ENCODE measurements around the gene PDE1C. TPM values are rescaled to one million over a fixed set of nuclear protein-coding genes. Genes with fewer than 3 reads are reported as not detected.

The PDE1C gene
- total RNA-seq: 53.2 to 54.6 TPM (median 53.5 TPM) in 3 replicates
- long read RNA-seq, partial matches to known transcripts: 2 of 20 reads
- long read RNA-seq, other reads (novel, unspliced or antisense): 10 of 20 reads

DNA sequence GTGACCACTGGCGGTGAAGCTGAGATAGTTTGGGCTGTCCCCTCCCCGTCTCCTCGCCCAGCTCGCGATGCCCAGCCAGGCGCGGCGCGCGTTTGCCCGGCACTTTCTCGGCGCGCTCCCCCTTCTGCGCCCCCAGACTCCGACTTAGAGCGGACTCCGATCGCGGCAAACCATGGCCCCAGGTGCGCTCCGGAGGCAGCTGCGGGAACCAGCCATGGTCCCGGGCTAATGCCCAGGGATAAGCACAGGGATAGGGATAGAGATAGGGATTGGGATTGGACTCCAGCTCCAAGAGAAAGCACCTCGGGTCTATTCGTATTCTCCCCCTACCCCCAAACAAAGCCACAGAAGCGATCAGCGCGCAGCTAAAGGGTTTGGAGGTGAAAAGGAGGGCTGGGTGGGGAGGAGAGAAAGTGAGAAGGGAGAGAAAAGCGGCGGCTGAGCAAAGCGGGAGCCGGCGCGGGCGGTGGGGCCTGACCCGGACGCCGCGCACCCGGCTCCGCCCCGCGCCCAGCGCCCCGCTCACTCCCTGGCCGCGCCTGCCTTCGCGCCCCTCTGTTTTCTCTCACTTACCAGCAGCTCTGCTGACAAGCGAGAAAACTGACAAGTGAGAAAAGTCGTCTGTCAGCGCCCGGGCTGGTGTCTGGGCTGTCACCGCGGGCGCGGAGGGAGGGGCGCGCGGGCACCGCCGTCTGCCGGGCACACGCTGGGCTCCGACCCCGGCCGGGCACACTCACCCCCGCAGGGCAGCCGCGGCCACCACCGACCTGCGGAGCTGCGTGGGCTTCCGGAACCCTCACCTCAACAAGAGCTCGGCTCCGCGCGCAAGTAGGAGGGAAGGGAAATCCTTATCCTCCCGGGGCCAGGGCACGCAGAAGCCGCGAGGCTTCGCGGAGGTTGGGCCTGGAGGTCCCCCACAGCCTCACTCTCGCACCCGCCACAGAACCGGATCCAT is at the start of gene PDE1C:
Gene PDE1C (minus strand): TSS at position 2 of the 955 bp plus-strand sequence.
- no peaks in the 10 kb centered on the region for H3K36me3 Mint-ChIP-seq (ENCODE audit: low read depth)
- H3K9me3 Mint-ChIP-seq (ENCODE audit: low read depth): no peaks in the 10 kb centered on the region
- H3K27me3 Mint-ChIP-seq (ENCODE audit: low read depth): no peaks in the 10 kb centered on the region

DNA sequence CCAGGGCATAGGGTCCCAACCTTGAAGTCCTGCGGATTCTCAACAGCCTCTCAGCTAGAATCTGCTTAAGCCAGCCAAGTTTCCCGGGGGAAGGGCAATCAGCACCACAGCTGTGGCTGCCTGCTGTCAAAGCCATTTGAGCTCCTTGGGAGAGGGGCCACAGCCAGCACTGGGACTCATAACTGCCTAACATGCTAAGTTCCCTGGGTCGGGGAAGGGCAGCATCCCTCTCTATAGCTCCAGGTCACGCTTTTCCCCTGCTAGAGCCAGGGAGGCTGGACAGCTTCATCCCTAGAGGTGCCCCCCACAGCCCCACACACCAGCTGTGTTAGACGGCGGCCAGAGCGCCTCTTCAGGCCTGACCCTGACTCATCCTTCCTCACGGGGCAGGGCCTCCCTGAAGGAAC is 49.6 kb upstream of the PDE1C start:
- no peak for DNase-seq (ENCODE audit: low spot score)
- peaks cover 7% of the 10 kb centered on the region for H3K36me3 Mint-ChIP-seq (ENCODE audit: low read depth)
- no peak overlapping the region for H3K27ac Mint-ChIP-seq (ENCODE audit: unreplicated experiment)
- TF ChIP-seq, protein P1, sequence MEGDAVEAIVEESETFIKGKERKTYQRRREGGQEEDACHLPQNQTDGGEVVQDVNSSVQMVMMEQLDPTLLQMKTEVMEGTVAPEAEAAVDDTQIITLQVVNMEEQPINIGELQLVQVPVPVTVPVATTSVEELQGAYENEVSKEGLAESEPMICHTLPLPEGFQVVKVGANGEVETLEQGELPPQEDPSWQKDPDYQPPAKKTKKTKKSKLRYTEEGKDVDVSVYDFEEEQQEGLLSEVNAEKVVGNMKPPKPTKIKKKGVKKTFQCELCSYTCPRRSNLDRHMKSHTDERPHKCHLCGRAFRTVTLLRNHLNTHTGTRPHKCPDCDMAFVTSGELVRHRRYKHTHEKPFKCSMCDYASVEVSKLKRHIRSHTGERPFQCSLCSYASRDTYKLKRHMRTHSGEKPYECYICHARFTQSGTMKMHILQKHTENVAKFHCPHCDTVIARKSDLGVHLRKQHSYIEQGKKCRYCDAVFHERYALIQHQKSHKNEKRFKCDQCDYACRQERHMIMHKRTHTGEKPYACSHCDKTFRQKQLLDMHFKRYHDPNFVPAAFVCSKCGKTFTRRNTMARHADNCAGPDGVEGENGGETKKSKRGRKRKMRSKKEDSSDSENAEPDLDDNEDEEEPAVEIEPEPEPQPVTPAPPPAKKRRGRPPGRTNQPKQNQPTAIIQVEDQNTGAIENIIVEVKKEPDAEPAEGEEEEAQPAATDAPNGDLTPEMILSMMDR (IDR thresholded peaks at IDR 0.05): no peak
- peaks cover 26% of the 10 kb centered on the region for H3K9me3 Mint-ChIP-seq (ENCODE audit: low read depth)
- H3K4me1 Mint-ChIP-seq (ENCODE audit: low read depth): peaks cover 40% of the 10 kb centered on the region
- no peaks in the 10 kb centered on the region for H3K27me3 Mint-ChIP-seq (ENCODE audit: low read depth)
- H3K4me3 Mint-ChIP-seq (ENCODE audit: unreplicated experiment): no peak overlapping the region

More for the DNA sequence above, at the start of gene PDE1C:
- TF ChIP-seq, protein P1 (IDR thresholded peaks at IDR 0.05): no peak
- Mint-ChIP-seq H3K4me3 (ENCODE audit: unreplicated experiment) (peak within 1 kb of the TSS; percentile 90), H3K27ac (ENCODE audit: unreplicated experiment) (peak within 1 kb of the TSS; percentile 84), H3K4me1 (ENCODE audit: low read depth) (peaks cover 55% of the 10 kb centered on the region)
- DNase-seq (ENCODE audit: low spot score): no peak

DNA sequence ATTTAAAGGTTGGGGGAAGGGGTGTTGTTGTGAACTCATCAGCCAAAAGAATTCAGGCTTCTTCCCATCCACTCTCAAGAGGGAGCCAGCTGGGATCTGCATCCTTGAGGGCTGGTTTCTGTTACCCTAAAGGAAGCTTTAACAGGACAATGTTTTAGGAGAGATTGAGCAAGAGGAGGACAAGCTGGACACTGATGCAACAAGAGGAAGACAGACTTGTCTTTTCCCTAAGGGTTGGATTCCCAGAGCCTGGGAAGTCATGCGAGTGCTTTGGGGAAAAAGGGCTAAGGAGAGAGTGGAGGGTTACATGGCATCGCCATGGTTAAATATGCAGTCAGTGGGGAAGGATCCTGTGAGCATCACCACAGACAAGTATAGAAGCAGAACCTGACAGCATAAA is 47.6 kb upstream of the PDE1C start:
- TF ChIP-seq, protein P1 (IDR thresholded peaks at IDR 0.05): no peak
- H3K4me1 Mint-ChIP-seq (ENCODE audit: low read depth): peaks cover 40% of the 10 kb centered on the region
- H3K36me3 Mint-ChIP-seq (ENCODE audit: low read depth): peaks cover 4% of the 10 kb centered on the region
- no peak overlapping the region for H3K4me3 Mint-ChIP-seq (ENCODE audit: unreplicated experiment)
- peaks cover 22% of the 10 kb centered on the region for H3K9me3 Mint-ChIP-seq (ENCODE audit: low read depth)
- peak overlapping the region; percentile 65 for H3K27ac Mint-ChIP-seq (ENCODE audit: unreplicated experiment)
- no peak for DNase-seq (ENCODE audit: low spot score)
- no peaks in the 10 kb centered on the region for H3K27me3 Mint-ChIP-seq (ENCODE audit: low read depth)

DNA sequence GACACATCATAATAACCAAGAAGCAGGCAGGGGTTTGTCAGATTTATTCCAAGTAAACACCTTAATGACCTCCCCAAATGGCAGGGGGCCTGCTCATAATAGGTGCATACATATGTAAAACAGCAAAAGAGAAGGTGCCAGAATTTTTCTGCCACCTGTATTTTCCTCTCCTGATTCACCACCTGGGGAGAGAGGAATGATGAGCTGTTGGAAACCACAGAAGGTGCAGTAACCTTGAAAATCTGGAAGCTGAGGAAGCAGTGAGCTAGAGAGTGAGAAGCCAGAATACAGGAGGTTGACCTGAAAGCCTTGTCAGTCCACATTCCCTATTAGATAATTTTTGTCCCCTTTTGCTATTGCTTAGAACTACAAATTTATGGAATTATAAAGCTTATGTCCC is 46.2 kb upstream of the PDE1C start:
- Mint-ChIP-seq H3K27ac (ENCODE audit: unreplicated experiment) (peak overlapping the region; percentile 62), H3K9me3 (ENCODE audit: low read depth) (peaks cover 26% of the 10 kb centered on the region), H3K4me3 (ENCODE audit: unreplicated experiment) (no peak overlapping the region), H3K36me3 (ENCODE audit: low read depth) (peaks cover 11% of the 10 kb centered on the region), H3K4me1 (ENCODE audit: low read depth) (peaks cover 40% of the 10 kb centered on the region), H3K27me3 (ENCODE audit: low read depth) (no peaks in the 10 kb centered on the region)
- TF ChIP-seq, protein P1 (IDR thresholded peaks at IDR 0.05): no peak
- no peak for DNase-seq (ENCODE audit: low spot score)

DNA sequence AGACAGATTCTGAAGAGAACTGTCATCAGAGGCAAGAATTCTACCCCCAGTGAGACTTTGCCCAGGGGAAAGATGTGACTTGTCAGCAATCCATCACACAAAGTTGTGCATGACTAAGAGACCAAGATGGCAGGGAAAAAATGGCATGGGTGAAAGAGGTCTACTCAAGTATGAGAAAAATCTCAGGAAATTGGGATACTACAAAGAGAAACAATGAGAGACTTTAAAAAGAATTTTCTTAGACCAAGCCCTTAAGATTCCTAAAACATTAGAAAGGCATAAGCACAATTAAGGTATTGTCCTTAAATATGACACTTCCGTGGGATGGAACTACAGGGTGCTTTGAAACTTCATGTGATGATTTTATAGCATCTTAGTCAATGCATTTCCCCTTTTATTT is 45.6 kb upstream of the PDE1C start:
- peaks cover 40% of the 10 kb centered on the region for H3K4me1 Mint-ChIP-seq (ENCODE audit: low read depth)
- peak overlapping the region; percentile 64 for H3K27ac Mint-ChIP-seq (ENCODE audit: unreplicated experiment)
- DNase-seq (ENCODE audit: low spot score): no peak
- H3K36me3 Mint-ChIP-seq (ENCODE audit: low read depth): peaks cover 11% of the 10 kb centered on the region
- no peaks in the 10 kb centered on the region for H3K27me3 Mint-ChIP-seq (ENCODE audit: low read depth)
- TF ChIP-seq, protein P1 (IDR thresholded peaks at IDR 0.05): no peak
- H3K9me3 Mint-ChIP-seq (ENCODE audit: low read depth): peaks cover 30% of the 10 kb centered on the region
- H3K4me3 Mint-ChIP-seq (ENCODE audit: unreplicated experiment): no peak overlapping the region
